HG02588 (cell line): ENCODE data around the gene AP1S3.

Experiments
- ATAC-seq: cut with Tn5 transposase; IDR thresholded peaks from one replicate; pipeline ENCODE4 v1.9.1; 2021; ENCODE audit warnings: mild to moderate bottlenecking, moderate library complexity; ENCODE audit not compliant: unreplicated experiment

Gene AP1S3

GRCh38 chr2:223764796-223765195 is 72.6 kb downstream of the AP1S3 start:
- ATAC-seq, result no peak

GRCh38 chr2:223762853-223763252 is 74.5 kb downstream of the AP1S3 start:
- ATAC-seq, result no peak

- peak; percentile 71 for ATAC-seq
Measured at GRCh38 chr2:223761746-223762145, 75.6 kb downstream of the AP1S3 start.

GRCh38 chr2:223760838-223761502 is 76.4 kb downstream of the AP1S3 start:
- ATAC-seq, result peak; percentile 81

GRCh38 chr2:223759569-223760430 is 77.6 kb downstream of the AP1S3 start:
- ATAC-seq, result no peak

- no peak for ATAC-seq
Measured at GRCh38 chr2:223758131-223758840, 79.1 kb downstream of the AP1S3 start.

GRCh38 chr2:223753940-223754339 is 83.4 kb downstream of the AP1S3 start:
- ATAC-seq, result no peak

- ATAC-seq, result no peak
Measured at GRCh38 chr2:223751012-223751411, 86.4 kb downstream of the AP1S3 start.

- ATAC-seq, result no peak
Measured at GRCh38 chr2:223747392-223748042, 89.9 kb downstream of the AP1S3 start.

- ATAC-seq, result no peak
Measured at GRCh38 chr2:223746611-223747010, 90.8 kb downstream of the AP1S3 start.

GRCh38 chr2:223744580-223744979 is 92.8 kb downstream of the AP1S3 start:
- no peak for ATAC-seq

GRCh38 chr2:223740679-223741078 is 96.7 kb downstream of the AP1S3 start:
- no peak for ATAC-seq

GRCh38 chr2:223737207-223737606 is 100.2 kb downstream of the AP1S3 start:
- ATAC-seq, result no peak

GRCh38 chr2:223736488-223736887 is 100.9 kb downstream of the AP1S3 start:
- no peak for ATAC-seq

- no peak for ATAC-seq
Measured at GRCh38 chr2:223735659-223736244, 101.6 kb downstream of the AP1S3 start.

GRCh38 chr2:223735035-223735640 is 102.2 kb downstream of the AP1S3 start:
- no peak for ATAC-seq

- no peak for ATAC-seq
Measured at GRCh38 chr2:223734346-223734745, 103.0 kb downstream of the AP1S3 start.

GRCh38 chr2:223732346-223732745 is 105.0 kb downstream of the AP1S3 start:
- no peak for ATAC-seq

- no peak for ATAC-seq
Measured at GRCh38 chr2:223731503-223731902, 105.9 kb downstream of the AP1S3 start.

GRCh38 chr2:223729781-223730180 is 107.6 kb downstream of the AP1S3 start:
- no peak for ATAC-seq
